ENCODE measurements around the gene GLT8D1.
A peak's percentile ranks its signal among the peaks of the same experiment; 100 is the strongest.

The GLT8D1 gene

DNA sequence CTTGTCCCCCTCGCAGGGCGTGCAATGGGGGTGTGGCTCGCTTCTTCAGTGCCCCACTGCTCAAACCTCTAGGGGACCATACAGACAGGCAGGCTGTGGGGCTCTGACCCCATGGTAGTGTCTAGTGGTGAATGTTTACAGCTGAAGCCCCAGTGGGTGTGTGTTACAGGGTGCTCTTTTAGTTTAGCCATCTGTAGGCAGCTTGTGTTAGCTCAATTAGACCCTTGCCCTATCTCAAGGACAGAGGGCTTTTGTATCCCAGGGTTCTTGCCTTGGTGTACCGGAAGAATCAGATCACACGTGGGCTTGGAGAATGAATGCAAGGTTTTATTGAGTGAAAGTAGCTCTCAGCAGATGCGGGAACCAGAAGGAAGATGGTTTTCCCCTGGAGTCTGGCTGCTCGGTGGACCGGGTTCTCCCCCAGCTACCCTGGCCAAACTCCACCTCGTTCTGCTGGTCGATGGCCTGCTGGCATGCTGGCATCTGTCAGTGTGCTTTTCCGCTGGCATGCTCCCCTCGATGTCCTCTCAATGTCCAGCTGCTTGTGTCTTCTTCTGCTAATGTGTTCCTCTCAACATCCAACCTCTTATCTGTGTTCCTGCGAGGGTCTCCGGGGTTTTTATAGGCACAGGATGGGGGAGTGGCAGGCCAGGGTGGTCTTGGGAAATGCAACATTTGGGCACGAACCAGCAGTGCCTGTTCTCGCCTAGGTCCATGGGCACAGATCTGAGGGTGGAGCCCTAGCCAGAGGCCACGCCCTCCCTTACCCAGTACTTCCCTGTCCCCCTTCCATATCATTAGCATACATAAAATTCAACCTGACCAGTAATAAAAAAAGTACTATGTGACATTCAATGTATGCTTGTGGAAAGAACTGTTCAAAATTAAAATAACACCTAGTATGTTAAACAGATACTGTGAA lies 7.0 kb upstream of the GLT8D1 start:
- DNase-seq: no peak

DNA sequence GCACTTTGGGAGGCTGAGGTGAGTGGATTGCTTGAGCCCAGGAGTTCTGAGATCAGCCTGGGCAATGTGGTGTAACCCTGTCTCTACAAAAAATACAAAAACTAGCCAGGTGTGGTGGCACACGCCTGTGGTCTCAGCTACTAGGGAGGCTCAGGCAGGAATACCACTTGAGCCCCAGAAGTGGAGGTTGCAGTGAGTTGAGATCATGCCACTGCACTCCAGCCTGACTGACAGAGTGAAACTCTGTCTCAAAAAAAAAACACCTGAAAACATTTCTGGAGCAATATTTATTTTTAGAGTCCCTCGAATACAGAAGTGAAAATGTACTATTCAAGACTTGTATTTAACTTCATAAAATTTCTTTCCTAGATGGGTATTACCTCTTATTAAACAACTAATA lies 4.9 kb upstream of the GLT8D1 start:
- no peak for DNase-seq

DNA sequence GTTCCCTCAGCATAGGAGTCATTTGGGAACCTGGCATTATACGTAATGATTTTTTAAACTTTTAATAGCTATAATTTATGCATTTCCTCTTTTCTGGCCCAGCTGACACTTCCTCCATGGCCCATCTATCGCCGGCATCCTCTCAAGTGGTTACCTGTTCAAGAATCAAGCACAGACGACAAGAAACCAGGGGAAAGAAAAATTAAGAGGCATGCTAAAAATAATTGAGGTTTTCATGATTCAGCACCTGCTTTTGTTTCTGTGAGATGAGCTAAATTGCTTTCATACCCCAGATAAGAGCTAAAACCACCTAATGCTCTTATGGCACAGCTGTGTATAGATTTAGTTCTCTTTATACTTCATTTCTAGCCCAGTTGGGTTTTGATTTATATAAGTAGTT lies 2.0 kb upstream of the GLT8D1 start:
- no peak for DNase-seq

DNA sequence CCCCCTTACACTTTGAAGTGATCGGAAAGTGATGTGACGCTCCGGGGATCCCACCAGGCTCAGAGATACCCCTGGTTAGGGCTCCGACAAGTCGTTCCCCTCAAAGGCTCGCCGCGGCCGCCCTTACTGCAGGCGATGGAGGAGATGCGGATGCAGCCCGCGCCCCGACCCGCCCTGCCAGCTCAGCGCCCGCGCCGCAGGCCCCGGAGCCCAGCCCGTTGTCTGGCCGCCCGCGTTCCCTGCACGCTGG lies 228 bp downstream of the GLT8D1 start:
- peak in 2 of 58 donors; percentile 18 to 62 for DNase-seq

DNA sequence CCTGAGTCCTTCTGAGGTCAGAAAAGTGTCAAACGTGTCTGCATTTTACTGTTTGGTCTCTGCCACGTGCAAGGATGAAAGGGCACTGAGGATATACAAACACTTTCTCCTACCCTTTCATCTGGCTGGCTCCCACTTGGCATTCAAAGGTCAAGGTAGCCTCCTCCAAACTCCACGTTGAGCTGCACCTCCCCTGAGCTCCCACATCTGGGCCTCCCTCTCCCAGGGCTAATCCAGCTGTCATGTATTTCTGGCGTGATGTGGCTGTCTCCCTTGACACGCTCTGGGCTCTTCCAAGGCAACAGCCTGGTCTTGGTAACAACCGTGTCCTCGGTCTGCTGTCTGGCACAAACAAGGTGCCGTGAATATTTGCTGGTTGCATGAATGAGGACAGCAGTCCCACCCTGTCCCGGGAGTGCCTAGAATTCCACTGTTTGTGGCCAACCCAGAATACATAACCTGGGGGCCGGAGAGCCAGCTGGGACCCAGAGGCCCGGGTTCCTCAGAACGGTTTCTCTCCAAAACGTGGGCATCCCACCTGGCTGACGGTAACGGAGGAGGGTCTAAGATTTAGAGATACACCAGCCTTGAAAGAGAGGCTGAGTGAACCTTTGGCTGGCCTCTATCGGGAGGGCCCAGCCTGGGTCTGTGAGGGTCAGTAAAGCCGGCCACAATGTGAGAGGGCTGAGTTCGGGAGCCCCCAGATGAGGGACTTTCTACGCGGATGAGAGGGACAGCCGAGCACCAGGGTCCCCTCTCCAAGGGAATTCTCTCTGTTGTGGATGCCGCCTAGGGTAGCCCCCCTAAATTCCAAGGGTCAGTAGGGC lies 767 bp downstream of the GLT8D1 start:
- no peak for DNase-seq

DNA sequence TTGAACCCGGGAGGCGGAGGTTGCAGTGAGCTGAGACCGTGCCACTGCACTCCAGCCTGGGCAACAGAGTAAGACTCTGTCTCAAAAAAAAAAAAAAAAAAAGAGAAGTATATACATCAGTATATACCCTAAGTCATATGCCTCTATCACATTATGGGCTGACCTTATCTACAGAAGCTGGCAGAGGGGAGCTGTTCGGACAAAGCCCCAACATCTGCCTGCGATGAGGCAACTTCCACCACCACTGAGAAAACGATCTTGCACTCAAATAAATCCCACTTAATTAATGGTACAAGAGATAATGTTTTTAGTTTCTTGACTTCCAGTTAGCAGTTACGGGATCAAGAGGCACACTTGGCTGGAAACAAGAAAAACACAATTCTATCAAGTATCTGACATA lies 2.2 kb downstream of the GLT8D1 start:
- DNase-seq: no peak

DNA sequence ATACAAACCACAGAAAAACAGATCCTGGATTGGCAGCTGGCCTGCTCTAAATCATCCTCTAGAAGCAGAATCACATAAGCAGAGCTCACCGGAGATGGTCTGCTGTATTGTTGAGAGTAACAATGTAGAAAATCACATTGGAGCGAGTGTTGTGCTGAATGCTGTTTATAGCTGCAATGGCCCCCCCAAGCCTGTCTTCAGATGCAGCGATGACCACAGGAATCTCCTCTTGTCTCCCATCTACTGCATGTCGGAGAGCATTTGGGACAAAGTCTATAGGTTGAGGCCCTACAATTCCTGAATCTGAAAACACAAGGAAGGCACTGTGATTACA lies 8.0 kb downstream of the GLT8D1 start:
- no peak for DNase-seq

DNA sequence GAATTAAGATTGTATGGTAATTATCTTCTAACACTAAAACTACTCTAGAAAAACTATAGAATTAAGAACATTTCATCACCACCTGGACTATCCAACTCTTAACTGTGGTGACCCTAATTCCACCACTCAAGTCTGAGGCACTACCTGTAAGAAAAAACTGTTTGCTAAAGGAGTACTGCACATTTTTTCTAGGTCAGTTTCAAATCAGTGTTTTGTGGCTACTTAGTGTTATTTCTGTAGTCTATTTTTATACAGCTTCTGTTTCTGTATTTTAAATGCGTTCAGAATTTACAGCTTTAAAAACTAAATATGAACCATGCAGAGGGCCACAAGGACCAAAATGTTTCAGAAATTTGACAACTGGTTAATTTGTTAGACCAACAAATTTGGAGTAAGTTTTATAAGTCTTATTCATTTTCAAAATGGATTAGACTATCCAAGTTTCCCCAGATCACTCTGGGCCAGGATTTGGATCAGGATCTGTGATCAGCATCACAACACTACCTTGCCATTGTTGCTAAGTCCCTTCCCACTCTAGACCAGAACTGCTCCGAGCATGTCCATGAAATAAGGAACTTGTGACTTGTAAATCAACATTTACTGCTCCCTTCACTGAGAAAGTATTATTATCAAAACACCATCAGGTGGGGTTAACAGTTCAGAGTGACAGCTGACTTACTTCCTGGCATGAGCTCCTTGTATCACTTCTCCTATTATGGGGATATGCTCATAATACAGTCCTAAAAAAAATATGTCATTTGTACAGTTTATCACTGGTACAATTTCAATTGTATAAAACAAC lies 8.6 kb downstream of the GLT8D1 start:
- no peak for DNase-seq

DNA sequence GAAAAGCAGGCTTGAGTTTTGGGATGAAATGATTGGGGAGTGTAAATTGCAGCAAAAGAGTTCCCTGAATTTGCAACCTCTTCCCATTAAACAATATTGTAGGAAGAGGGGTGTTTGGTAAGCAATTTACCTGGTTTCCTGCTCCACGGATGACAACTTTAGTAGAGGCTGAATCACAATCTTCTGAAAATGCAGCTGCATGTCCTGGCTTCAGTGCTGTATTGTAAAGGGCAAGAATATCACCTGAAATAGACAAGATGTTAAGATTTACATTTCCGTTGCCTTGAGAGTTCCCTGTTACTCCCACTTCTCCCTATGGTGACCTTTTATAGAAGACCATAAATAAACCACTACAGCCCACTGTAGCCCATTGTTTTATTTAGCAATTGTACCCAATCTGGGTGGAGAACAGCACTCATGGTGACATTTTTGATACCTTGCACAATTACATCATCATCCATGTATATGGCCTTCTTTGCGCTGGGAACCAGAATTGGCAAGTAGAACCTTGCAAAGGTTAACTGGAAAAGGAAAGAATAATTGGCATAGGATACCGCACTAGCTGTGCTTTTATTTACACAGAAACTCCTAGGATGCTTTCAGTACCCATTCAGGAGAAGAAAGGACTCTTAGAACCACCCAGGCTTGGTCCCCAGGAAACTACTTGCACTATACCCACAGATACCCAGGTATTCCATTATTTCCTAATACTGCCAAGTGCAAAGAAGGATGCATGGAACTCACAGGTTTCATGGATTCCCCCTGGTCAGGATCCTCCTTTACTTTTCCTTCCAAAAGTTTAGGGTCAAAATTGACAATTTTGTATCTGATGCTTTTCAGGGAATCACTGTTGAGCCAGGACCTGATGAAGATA lies 9.6 kb downstream of the GLT8D1 start:
- DNase-seq: no peak

DNA sequence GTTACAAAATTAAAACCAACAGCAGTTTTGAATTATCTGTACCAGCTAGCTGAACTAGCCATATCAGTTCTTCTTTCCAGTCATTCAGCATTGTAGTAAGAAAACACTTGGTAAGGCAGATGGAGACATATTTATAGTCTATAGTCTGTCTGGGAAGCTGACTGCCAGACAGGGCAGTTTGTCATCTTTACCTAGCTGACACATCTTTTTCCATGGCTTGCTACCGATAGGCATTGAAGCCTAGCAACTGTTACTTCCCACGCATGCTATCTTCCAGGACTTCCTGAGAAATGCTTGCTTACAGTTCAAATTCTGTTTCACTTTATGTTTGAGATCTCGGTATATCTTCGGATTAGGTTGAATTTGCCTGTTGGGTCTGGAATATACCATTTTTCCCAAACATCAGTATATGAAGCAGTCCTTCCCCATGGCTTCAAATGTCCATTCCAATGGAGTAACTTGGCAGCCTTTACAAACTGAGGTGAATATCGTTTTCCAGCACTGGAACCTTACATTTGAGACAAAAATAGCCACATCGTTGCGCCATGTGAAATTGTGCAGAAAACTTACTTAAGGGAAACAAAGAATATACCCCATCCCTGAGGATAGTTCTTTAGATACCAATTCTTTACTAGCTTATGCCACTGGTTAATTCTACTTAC lies 10.9 kb downstream of the GLT8D1 start:
- DNase-seq: peak in 3 of 58 donors; percentile 9 to 51 (median 48)

DNA sequence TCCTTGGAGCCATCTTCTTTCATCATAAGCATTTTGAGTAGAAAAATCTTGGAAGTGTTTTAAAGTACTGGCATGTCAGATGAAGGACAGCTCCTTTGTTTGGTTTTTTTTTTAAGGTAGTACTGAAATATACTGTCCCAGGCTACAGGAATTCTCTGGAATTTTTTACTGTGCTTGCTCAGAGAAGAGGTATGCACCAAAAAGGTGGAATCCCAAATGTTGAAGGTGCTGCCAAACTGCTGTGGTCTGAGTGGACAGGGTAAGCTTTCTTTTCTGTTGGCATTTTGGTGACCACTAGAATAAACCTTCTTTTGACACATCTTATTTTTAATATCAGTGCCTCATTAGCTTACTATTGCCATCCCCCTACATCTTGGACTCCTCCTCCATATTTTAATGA lies 12.5 kb downstream of the GLT8D1 start:
- no peak for DNase-seq

DNA sequence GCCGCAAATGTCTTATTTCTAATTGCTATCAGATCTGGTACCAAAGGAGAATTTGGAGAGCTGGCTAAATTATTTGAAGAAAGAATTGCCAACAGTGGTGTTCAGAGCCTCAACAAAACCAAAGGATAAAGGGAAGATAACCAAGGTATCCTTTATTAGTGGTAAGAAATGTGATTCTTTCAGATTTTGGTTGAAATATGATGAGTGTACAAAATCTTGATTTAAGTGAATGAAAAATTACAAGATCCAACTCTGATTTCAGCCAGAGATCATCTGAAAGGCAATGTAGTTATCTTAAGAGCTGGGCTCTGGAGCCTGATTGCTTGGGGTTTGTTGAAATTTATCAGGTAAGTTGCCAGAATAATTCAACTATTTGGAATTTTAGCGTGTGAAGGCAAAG lies 15.0 kb downstream of the GLT8D1 start:
- no peak for DNase-seq

DNA sequence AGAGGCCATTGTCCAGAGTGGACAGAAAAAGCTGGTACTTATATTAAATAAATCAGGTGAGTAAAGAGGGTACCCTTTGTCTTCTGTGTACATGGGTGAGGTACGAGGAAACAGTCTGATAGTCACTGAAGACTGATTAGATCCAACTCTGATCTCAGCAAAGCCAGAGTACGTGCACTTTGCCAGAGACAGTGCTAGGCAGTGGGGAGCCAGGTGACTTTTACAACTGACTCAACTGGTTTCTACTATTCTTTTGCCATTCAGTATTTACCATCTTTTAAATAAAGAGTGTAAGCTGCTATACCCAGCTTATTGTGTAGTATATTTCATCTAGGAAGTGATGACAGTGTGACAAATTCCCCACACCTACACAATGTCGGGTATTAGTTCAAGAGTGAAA lies 16.4 kb downstream of the GLT8D1 start:
- DNase-seq: no peak

DNA sequence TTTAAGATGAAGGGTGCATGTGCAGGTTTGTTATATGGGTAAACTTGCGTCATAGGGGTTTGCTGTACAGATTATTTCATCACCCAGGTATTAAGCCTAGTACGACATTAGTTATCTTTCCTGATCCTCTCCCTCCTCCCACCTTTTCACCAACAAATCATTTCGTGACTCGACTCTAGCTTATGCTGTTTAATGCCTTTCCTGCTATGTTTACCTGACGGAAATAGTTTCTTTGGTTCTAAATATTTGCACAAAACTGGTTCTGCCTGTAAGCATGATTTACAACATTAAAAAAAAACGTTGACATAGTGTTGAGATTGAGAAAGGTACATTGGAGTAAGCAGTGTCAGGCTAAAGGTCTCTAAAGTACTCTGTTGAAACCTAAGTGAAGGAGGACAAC lies 17.3 kb downstream of the GLT8D1 start:
- DNase-seq: no peak

DNA sequence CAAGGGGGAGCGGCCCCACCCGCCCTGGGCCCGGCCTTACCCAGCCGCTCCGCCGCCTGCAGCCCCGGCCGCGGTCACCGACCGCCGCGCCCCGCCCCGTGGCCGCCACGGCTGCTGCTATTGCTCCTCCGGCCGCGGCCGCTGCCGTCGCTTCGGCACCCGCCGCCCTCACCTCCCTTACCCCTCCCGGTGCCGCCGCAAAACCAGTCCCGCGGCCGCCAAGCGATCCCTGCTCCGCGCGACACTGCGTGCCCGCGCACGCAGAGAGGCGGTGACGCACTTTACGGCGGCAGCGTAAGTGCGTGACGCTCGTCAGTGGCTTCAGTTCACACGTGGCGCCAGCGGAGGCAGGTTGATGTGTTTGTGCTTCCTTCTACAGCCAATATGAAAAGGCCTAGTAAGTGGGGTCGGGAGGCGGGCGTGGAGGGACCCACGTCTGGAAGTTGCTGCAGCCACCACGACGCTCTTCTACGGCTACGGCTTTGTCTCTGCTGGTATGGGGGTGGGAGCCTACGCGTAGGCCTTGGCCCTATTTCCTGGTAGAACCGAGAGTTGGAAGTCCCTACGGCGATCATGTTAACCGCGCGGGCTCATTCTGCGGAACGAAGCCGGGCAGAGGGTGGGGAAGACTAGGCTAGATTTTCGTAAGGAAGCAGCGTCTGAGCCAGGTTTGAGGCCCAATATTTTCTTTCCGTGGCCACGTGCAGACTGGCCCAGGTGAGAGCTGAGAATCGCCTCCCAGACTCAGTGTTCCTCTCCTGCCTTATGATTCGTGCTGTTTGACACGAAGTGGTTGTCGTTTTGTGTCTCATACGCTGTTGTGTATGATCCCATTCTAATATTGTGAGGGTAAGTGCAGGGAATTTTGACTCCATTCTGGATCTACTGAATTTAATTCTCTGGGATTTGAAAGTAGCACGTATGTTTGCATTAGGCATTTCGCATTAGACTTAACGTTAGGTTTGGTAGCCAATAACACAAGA lies 19.6 kb downstream of the GLT8D1 start, which contains the start of the genes GNL3 and PBRM1:
Gene GNL3, plus strand, starts transcription at position 324 of the 983 bp plus-strand sequence. Its CDS starts 61 bp downstream, at position 385.
Gene PBRM1, minus strand, starts transcription at position 205 of the 983 bp plus-strand sequence.
- DNase-seq: peak; percentile 50 to 95 (median 91)

DNA sequence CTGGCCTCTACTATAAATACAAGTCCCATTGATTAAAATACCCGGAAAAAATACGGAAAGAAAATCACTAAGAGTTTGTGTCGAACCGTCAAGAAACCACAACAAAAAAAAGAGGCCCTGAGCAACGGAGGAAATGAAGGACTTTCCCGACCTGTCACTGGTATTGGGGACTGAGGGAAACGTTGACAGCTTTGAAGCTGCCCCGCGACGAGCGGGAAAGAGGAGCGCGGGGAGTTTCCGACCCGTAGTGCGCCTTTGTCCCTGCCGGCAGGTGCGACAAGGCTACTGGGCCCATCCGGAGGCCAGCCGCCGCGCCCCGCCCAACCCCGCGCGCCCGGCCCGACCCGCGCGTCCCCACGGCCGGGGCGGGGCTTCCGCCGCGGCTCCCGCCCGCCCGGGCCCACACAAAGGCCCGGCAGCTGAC lies 20.3 kb downstream of the GLT8D1 start:
- DNase-seq: peak in 44 of 58 donors; percentile 44 to 93 (median 82)

DNA sequence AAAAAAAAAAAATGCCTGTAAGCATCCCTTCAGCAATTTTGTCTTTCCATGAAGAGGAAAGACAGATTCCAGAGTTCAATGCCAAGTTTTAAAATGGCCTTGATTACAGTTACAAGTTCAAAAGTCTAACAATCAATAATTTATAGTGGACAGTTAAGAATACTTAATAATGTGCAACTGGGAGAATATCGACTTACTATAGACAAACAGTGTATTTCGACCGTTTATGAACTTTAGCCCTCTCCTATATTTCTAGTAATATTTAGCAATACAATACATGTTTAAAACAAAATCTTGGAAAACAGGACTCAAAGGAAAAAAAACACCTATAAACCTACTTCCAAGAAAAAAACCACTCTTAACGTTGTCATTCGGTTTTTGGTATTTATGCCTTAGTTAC lies 21.4 kb downstream of the GLT8D1 start:
- DNase-seq: no peak

DNA sequence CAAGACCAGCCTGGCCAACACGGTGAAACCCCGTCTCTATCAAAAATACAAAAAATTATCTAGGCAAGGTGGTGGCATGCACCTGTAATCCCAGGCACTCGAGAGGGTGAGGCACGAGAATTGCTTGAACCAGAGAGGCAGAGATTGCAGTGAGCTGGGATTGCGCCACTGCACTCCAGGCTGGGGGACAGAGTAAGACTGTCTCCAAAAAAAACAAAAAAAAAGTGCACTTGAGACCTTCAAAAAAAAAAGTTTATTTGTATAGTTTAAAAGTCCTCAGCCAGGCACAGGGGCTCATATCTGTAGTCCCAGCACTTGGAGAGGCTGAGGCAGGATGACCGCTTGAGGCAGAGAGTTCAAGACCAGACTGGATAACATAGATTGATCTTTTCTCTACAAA lies 22.0 kb downstream of the GLT8D1 start:
- DNase-seq: no peak

DNA sequence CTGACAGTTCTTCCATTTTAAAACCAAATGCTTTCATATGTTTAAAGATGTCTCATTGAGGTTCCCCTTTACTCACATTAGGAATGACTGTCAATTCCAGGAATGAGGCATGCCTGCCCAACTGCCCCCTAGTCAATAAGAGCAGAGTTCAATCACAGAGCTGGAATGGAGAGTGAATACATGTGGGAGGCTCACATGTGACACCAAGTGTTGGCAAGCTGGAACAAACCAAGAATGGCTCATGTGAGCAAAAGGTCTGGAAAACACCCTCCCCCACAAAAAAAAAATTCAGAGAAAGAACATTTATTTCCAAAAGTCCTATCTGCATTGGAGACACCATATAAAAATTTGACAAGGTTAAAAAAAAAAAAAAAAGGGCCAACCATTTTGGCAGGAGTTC lies 23.6 kb downstream of the GLT8D1 start:
- peak in 15 of 58 donors; percentile 3 to 24 (median 8) for DNase-seq
